ENCODE data around the gene ASTN1.

GRCh38 chr1:176815621-176816020, 348.9 kb downstream of the ASTN1 start:
- TF ChIP-seq, protein P1, sequence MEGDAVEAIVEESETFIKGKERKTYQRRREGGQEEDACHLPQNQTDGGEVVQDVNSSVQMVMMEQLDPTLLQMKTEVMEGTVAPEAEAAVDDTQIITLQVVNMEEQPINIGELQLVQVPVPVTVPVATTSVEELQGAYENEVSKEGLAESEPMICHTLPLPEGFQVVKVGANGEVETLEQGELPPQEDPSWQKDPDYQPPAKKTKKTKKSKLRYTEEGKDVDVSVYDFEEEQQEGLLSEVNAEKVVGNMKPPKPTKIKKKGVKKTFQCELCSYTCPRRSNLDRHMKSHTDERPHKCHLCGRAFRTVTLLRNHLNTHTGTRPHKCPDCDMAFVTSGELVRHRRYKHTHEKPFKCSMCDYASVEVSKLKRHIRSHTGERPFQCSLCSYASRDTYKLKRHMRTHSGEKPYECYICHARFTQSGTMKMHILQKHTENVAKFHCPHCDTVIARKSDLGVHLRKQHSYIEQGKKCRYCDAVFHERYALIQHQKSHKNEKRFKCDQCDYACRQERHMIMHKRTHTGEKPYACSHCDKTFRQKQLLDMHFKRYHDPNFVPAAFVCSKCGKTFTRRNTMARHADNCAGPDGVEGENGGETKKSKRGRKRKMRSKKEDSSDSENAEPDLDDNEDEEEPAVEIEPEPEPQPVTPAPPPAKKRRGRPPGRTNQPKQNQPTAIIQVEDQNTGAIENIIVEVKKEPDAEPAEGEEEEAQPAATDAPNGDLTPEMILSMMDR (IDR thresholded peaks at IDR 0.05) = no peak
- TF ChIP-seq EP300 (IDR thresholded peaks at IDR 0.05) = no peak
